Type B pancreatic cell (in vitro differentiated cells): Measurements from ENCODE around the gene NHLRC4. TPM values are rescaled to one million over a fixed set of nuclear protein-coding genes. Genes with fewer than 3 reads are reported as not detected.
A peak's percentile ranks its signal among the peaks of the same experiment; 100 is the strongest.

Experiments
- DNase-seq: peaks from one replicate; pipeline ENCODE4 v3.0.0; 2021; ENCODE audit warnings: mixed read lengths; ENCODE audit not compliant: unreplicated experiment; ENCODE audit errors: extremely low spot score
- H3K27ac Mint-ChIP-seq: 2 replicates; pipeline ENCODE4 v1.8.0; 2021; ENCODE audit warnings: mild to moderate bottlenecking, mixed read lengths
- H3K27me3 Mint-ChIP-seq: 2 replicates; pipeline ENCODE4 v1.8.0; 2021; ENCODE audit warnings: mixed read lengths
- H3K36me3 Mint-ChIP-seq: 2 replicates; pipeline ENCODE4 v1.8.0; 2021; ENCODE audit warnings: mixed read lengths
- H3K4me1 Mint-ChIP-seq: one replicate; pipeline ENCODE4 v1.8.0; 2021; ENCODE audit warnings: mixed read lengths; ENCODE audit not compliant: unreplicated experiment
- H3K4me3 Mint-ChIP-seq: 2 replicates; pipeline ENCODE4 v1.8.0; 2021; ENCODE audit warnings: mild to moderate bottlenecking, mixed read lengths
- H3K9me3 Mint-ChIP-seq: 2 replicates; pipeline ENCODE4 v1.8.0; 2021; ENCODE audit warnings: mixed read lengths
- CTCF ChIP-seq: fragments of 200-600 bp; sonication (generic); conservative IDR thresholded peaks from 2 replicates; pipeline ENCODE4 v1.5.0; 2021; ENCODE audit warnings: antibody characterized with exemption, mild to moderate bottlenecking
- total RNA-seq: library from RNA; stranded (reverse); gene quantifications from 2 replicates; pipeline ENCODE4 v1.2.1, GENCODE V29; 2021; ENCODE audit warnings: low replicate concordance

The NHLRC4 gene
- total RNA-seq, 1 donor from 2014 or later, result 1.4 TPM

DNA sequence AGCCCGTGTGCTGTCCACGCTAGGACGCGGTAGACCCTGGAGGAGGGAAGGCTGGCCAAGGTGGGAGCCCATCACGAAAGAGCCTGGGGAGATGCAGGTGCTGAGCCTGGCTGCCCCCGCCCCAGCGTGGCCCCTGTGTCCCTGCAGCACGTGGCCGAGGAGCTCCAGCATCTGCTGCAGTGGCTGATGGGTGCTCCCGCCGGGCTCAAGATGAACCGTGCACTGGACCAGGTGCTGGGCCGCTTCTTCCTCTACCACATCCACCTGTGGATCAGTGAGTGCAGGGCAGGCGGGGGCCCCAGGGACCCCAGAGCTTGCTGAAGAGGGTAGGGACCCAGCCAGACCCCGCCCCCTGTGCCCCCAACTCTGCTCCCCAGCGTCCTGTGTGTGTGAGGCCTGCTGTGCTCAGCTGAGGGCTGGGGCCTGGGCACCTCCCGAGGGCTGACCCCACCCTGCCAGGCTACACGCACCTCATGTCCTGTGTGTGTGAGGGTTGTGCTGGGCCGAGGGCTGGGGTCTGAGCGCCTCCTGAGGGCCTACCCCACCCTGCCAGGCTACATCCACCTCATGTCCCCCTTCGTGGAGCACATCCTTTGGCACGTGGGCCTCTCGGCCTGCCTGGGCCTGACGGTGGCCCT, 11.5 kb downstream of the NHLRC4 start:
- Mint-ChIP-seq H3K4me1 (no peaks in the 10 kb centered on the region), H3K4me3 (no peak overlapping the region), H3K9me3 (no peaks in the 10 kb centered on the region), H3K27me3 (no peaks in the 10 kb centered on the region), H3K36me3 (no peaks in the 10 kb centered on the region), H3K27ac (no peak overlapping the region)
- DNase-seq, result no peak
- no peak for TF ChIP-seq CTCF

- Mint-ChIP-seq H3K27ac (no peak overlapping the region), H3K4me1 (no peaks in the 10 kb centered on the region), H3K9me3 (no peaks in the 10 kb centered on the region), H3K27me3 (no peaks in the 10 kb centered on the region), H3K36me3 (no peaks in the 10 kb centered on the region), H3K4me3 (no peak overlapping the region)
- DNase-seq, result no peak
- TF ChIP-seq CTCF, result peak; percentile 87
Measured at GRCh38 chr16:578870-579405, 12.1 kb downstream of the NHLRC4 start.

DNA sequence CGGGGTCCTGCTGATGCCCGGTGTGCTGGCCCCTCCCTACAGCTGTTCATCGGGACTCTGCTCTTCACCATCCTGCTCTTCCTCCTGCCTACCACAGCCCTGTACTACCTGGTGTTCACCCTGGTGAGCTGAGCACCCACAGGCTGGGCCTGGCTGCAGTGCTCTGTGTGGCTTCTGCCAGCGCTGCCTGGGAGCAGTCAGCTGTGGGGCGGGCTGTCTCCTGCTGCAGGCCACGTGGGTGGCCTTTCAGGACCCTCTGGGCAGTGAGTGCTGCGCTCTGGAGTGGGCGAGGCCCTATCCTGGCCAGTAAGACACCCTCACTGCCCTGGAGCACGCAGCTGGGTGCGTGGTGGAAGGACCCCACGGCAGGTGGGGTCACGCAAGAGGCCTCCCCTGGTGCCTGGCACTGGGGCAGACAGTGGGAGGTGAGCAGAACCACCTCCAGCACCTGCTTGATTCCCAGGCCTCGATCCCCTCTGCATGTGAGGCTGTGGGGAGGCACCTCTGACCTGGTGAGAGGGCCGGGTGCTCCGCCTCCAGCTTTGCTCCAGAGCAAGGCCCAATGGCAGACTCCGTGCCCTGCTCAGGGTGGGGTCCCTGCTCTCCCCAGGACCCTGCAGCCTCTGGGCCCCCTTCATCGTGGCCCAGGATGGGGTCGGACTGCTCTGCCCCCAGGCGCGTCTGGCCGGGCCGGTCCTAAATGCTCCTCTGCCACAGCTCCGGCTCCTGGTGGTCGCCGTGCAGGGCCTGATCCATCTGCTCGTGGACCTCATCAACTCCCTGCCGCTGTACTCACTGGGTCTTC, 13.5 kb downstream of the NHLRC4 start:
- peaks cover 1% of the 10 kb centered on the region for H3K4me1 Mint-ChIP-seq
- H3K36me3 Mint-ChIP-seq, result no peaks in the 10 kb centered on the region
- no peaks in the 10 kb centered on the region for H3K9me3 Mint-ChIP-seq
- no peaks in the 10 kb centered on the region for H3K27me3 Mint-ChIP-seq
- H3K4me3 Mint-ChIP-seq, result no peak overlapping the region
- H3K27ac Mint-ChIP-seq, result no peak overlapping the region
- no peak for DNase-seq
- TF ChIP-seq CTCF, result no peak

GRCh38 chr16:580946-581498, 14.2 kb downstream of the NHLRC4 start:
- no peak for DNase-seq

DNA sequence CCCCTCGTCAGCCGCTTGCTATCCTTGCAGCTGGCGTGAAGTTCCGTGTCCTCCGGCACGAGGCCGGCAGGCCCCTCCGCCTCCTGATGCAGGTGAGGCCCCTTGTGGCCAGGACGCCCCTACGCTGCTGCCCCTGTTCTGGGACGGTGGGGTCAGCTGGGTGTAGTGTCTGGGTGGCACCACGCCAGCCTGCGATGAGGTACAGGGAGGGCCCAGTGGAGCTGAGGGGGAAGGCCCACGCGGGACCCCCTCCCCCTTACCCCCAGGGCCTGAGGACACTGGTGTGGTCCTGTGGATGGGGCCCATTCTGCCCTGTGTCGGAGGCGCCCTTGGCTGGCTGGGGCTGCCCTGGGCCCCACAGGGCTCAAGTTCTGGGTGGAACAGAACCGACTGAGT, 15.4 kb downstream of the NHLRC4 start:
- H3K4me3 Mint-ChIP-seq, result no peak overlapping the region
- H3K36me3 Mint-ChIP-seq, result no peaks in the 10 kb centered on the region
- no peaks in the 10 kb centered on the region for H3K9me3 Mint-ChIP-seq
- H3K27me3 Mint-ChIP-seq, result no peaks in the 10 kb centered on the region
- no peak for TF ChIP-seq CTCF
- DNase-seq, result no peak
- H3K27ac Mint-ChIP-seq, result no peak overlapping the region
- peaks cover 8% of the 10 kb centered on the region for H3K4me1 Mint-ChIP-seq

More at GRCh38 chr16:580946-581498, 14.2 kb downstream of the NHLRC4 start:
- H3K27ac Mint-ChIP-seq, result no peak overlapping the region
- peaks cover 8% of the 10 kb centered on the region for H3K4me1 Mint-ChIP-seq
- no peaks in the 10 kb centered on the region for H3K27me3 Mint-ChIP-seq
- H3K9me3 Mint-ChIP-seq, result no peaks in the 10 kb centered on the region
- H3K4me3 Mint-ChIP-seq, result no peak overlapping the region
- H3K36me3 Mint-ChIP-seq, result no peaks in the 10 kb centered on the region
- no peak for TF ChIP-seq CTCF
